ENCODE results near the gene SLC4A2.

- TF ChIP-seq CTCF (IDR thresholded peaks at IDR 0.05) = no peak
- TF ChIP-seq POLR2A (IDR thresholded peaks at IDR 0.05) = no peak
Observed at GRCh38 chr7:151109094-151110048, 50.0 kb downstream of the SLC4A2 start.
